Measurements from ENCODE around the gene KCNE1.

DNA sequence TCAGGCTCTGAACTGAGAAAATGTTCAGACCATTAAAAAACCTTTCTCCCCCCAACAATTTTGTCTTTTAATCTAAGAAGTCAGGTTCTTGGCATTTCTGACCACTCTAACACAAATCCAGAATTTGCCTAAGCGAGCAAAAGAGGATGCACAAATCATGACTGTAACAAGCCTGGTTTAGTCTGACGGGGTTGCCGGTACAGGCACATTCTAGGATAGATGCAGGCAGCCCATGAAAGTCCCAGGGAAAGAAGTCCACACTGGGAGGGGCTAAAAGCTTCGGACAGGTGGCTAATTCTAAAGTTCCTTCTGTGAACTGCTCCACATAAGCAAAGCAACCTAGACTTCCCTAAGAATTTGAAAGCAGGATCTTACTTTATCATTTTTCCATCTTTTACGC lies 48.0 kb upstream of the KCNE1 start:
- TF ChIP-seq TAF1 (IDR thresholded peaks at IDR 0.05; ENCODE audit: borderline replicate concordance, low read depth, low read length) (no peak), RFX5 (IDR thresholded peaks at IDR 0.05; ENCODE audit: low read depth, low read length) (no peak), EP300 (IDR thresholded peaks at IDR 0.05; ENCODE audit: borderline replicate concordance in 1 of 2, control insufficient read depth in 1 of 2, low read depth in 2 of 2, low read length in 2 of 2) (no peak), BHLHE40 (IDR thresholded peaks at IDR 0.05; ENCODE audit: borderline replicate concordance in 1 of 2, low read depth in 2 of 2, low read length in 1 of 2) (no peak), POLR2A (IDR thresholded peaks at IDR 0.05; ENCODE audit: low read depth, low read length) (no peak)

Data from GM12878 (cell line).